HUES64 (cell line): ENCODE results near the gene RAB33B. TPM values are rescaled to one million over a fixed set of nuclear protein-coding genes. Genes with fewer than 3 reads are reported as not detected.
"Not testable (repeated sequence)": the region's sequence is repeated elsewhere in the genome, so short reads cannot be mapped to it uniquely, and the experiment has no call there.

Experiments used
- H3K27ac ChIP-seq: 2 replicates; pipeline ENCODE4 v1.7.0; 2013; ENCODE audit warnings: low read depth, low read length, inconsistent platforms
- H3K27me3 ChIP-seq: 2 replicates; pipeline ENCODE4 v1.6.1; 2013; ENCODE audit warnings: mild to moderate bottlenecking, low read length; ENCODE audit not compliant: insufficient read depth
- H3K36me3 ChIP-seq: 2 replicates; pipeline ENCODE4 v1.6.1; 2013; ENCODE audit warnings: mild to moderate bottlenecking, low read length; ENCODE audit not compliant: insufficient read depth
- H3K4me1 ChIP-seq: 2 replicates; pipeline ENCODE4 v1.6.1; 2013; ENCODE audit warnings: mild to moderate bottlenecking, low read length, moderate library complexity; ENCODE audit not compliant: insufficient read depth
- H3K4me3 ChIP-seq: 2 replicates; pipeline ENCODE4 v1.5.1; 2013; ENCODE audit warnings: mild to moderate bottlenecking, low read length, moderate library complexity
- H3K9ac ChIP-seq: 2 replicates; pipeline ENCODE4 v1.6.1; 2013; ENCODE audit warnings: mild to moderate bottlenecking, low read depth, low read length
- H3K9me3 ChIP-seq: 2 replicates; pipeline ENCODE4 v1.6.1; 2013; ENCODE audit warnings: low read depth, low read length; ENCODE audit not compliant: insufficient read depth
- WGBS: fragments of 150-250, 120-280 bp; methylation state at CpG from one replicate; pipeline ENCODE4 v1.1.7; 2013; ENCODE audit warnings: missing lambda C conversion rate; 5-methylcytosine and 5-hydroxymethylcytosine counted together
- polyA plus RNA-seq, 2 experiments: library from polyadenylated mRNA; stranded (reverse); fragments of 50-300 nt; gene quantifications; one replicate each; pipeline ENCODE4 v1.2.3, GENCODE V29; 2013

RAB33B gene
- 5.1 TPM for polyA plus RNA-seq (2013, experiment 1 of 2)
- polyA plus RNA-seq (2013, experiment 2 of 2) = 5.2 TPM

DNA sequence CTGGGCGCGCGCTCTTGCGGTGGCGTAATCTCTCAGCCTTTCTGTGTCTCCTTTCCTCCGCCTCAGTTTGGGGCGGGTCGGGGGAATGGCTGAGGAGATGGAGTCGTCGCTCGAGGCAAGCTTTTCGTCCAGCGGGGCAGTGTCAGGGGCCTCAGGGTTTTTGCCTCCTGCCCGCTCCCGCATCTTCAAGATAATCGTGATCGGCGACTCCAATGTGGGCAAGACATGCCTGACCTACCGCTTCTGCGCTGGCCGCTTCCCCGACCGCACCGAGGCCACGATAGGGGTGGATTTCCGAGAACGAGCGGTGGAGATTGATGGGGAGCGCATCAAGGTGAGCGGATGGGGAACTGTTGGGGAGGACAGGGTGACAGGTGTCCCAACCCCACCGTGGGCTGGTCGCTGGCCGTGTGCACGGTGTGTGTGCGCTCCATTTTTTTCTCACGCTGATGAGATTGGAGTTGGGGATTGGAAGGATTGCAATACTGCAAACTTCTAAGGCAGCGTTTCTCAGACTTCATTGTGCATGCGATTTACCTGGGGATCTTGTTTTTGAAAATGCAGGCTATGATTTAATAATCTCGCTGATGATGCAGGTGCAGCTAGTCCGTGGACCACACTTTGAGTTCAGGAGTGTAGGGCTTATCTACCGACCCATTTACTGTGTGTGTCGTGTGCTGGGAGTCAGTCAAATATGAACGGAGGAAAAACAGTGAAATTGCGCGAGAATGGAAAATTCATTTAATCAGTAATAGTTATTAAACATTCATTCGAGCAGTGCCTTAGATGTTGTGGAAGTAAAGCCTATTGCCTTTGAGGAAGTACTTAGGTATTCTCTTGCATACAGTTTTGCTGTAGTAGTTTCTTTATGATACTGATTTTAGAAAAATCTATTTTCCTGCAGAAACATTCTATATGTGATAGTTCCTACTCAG is at the start of gene RAB33B:
RAB33B (plus strand) TSS at position 11 of the 935 bp plus-strand sequence; CDS start at position 86, 75 bp downstream.
- Histone ChIP-seq H3K9ac (peak within 1 kb of the TSS; percentile 89), H3K27ac (peak within 1 kb of the TSS; percentile 91), H3K27me3 (no peaks in the 10 kb centered on the region), H3K4me3 (peak within 1 kb of the TSS; percentile 98), H3K4me1 (peaks cover 35% of the 10 kb centered on the region), H3K9me3 (no peaks in the 10 kb centered on the region), H3K36me3 (no peaks in the 10 kb centered on the region)
- WGBS = 4% methylated on average over 46 of the region's 46 CpGs

DNA sequence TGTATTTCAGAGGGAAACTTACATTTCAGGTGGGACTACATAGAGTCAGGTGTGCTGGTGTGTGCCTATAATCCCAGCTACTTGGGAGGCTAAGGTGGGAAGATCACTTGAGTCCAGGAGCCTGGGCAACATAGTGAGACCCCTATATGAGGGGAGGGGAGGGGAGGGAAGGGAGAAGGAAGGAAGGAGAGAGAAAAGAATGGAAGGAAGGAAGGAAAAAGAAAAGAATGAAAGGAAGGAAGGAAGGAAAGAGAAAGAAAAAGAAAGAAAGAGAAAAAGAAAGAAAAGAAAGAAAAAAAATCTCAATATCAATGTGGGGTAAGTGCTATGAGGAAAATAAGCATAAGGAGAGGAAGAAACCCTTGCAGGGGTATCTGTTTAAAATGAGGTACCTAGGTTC is 43.6 kb upstream of the RAB33B start:
- Histone ChIP-seq H3K27ac (no peak overlapping the region), H3K9me3 (0 out of 2 replicates have a peak, but pooled peaks cover 8% of the 10 kb centered on the region), H3K9ac (no peak overlapping the region), H3K4me3 (no peak overlapping the region), H3K36me3 (no peaks in the 10 kb centered on the region), H3K4me1 (no peaks in the 10 kb centered on the region), H3K27me3 (no peaks in the 10 kb centered on the region)

GRCh38 chr4:139414671-139415210 is 39.2 kb upstream of the RAB33B start:
- not testable (repeated sequence) for H3K27me3 ChIP-seq, H3K4me1 ChIP-seq, H3K27ac ChIP-seq, H3K4me3 ChIP-seq, H3K9ac ChIP-seq, H3K9me3 ChIP-seq, H3K36me3 ChIP-seq
- 96% methylated on average over 8 of the region's 8 CpGs for WGBS

DNA sequence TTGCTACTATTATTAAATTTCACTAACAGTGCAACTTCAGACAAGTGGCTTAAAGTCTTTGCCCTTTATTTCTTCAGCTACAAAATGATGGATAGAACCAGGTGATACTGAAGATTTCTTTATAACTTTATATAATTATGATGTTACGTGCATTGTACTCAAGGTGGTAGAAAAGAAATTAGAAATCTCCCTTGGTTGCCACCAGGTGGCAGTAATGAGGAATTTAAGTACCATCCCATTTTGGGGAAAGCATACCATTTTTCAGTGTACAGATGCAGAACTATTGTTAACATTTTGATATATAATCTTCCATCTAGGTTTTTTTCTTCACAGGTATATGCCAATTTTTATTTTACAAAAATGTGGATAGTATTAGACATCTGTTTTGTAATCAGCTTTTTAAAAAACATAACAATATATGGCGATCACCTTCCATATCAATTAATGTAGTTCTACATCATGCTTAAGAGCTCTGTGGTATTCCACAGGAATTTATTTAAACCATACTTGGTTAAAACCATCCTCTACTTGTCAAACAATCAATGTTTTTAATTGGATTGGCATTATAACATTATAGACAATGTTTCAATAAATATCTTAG is 37.7 kb upstream of the RAB33B start:
- no peak overlapping the region for H3K9ac ChIP-seq
- no peaks in the 10 kb centered on the region for H3K27me3 ChIP-seq
- H3K36me3 ChIP-seq = no peaks in the 10 kb centered on the region
- 0 out of 2 replicates have a peak, but pooled peaks cover 8% of the 10 kb centered on the region for H3K9me3 ChIP-seq
- H3K27ac ChIP-seq = no peak overlapping the region
- H3K4me3 ChIP-seq = no peak overlapping the region
- 90% methylated on average over 2 of the region's 2 CpGs for WGBS
- no peaks in the 10 kb centered on the region for H3K4me1 ChIP-seq

DNA sequence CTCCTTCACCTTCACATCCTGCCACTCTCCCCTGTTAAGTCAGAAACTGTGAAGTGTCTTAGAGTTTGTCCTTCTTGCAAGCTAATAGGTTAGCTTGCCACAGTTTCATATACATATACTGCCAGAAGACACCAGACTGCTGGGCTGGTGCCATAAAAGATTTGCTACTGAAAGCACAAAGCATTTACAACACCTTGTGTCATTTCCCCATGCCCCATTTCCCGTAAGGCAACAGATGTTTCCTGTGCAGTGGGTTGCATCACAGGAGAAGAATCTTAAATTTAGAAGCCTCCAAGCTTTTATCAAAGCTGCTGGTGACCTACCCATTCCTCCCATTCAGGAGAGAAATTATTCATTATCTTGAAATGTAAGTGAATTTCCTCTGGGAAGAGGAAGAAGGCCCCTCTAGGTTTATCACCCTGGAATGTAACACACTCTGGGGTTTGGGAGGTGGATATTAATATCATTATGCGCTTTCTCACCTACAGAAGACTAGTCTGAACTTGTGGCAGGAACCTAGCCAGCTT is 34.5 kb upstream of the RAB33B start:
- Histone ChIP-seq H3K4me1 (no peaks in the 10 kb centered on the region), H3K27ac (no peak overlapping the region), H3K9me3 (0 out of 2 replicates have a peak, but pooled peaks cover 5% of the 10 kb centered on the region), H3K27me3 (no peaks in the 10 kb centered on the region), H3K4me3 (no peak overlapping the region), H3K36me3 (no peaks in the 10 kb centered on the region), H3K9ac (no peak overlapping the region)
- 98% methylated on average over 2 of the region's 2 CpGs for WGBS

GRCh38 chr4:139420652-139421051 is 33.3 kb upstream of the RAB33B start:
- no peaks in the 10 kb centered on the region for H3K36me3 ChIP-seq
- no peak overlapping the region for H3K27ac ChIP-seq
- 100% methylated on average over 1 of the region's 1 CpG for WGBS
- no peaks in the 10 kb centered on the region for H3K9me3 ChIP-seq
- H3K27me3 ChIP-seq = no peaks in the 10 kb centered on the region
- H3K4me1 ChIP-seq = no peaks in the 10 kb centered on the region
- H3K9ac ChIP-seq = no peak overlapping the region
- no peak overlapping the region for H3K4me3 ChIP-seq

DNA sequence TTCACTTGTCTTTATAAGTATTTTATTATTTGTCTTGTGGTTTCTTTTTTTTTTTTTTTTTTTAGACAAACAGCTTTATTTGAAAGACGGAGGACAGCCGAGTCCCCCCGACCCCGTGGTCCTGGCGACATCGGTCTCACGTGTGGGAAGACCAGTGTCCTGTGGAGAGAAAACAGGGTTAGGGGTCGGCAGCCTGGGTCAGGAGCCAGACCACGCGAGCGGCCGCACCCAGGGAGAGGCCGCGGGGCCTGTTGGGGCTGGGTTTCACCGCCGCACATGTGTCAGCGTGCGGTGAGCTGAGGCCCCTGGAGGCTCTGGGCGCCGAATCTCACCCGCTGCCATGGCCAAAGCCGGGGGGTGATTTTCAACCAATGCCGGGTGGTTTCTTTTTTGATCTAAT is 17.8 kb upstream of the RAB33B start:
- no peak overlapping the region for H3K9ac ChIP-seq
- no peak overlapping the region for H3K4me3 ChIP-seq
- no peaks in the 10 kb centered on the region for H3K27me3 ChIP-seq
- WGBS = 97% methylated on average over 23 of the region's 23 CpGs
- H3K36me3 ChIP-seq = peaks cover 14% of the 10 kb centered on the region; the same call in 1 of the 2 replicates
- no peak overlapping the region for H3K27ac ChIP-seq
- peaks cover 14% of the 10 kb centered on the region; the same call in 1 of the 2 replicates for H3K9me3 ChIP-seq
- H3K4me1 ChIP-seq = no peaks in the 10 kb centered on the region

DNA sequence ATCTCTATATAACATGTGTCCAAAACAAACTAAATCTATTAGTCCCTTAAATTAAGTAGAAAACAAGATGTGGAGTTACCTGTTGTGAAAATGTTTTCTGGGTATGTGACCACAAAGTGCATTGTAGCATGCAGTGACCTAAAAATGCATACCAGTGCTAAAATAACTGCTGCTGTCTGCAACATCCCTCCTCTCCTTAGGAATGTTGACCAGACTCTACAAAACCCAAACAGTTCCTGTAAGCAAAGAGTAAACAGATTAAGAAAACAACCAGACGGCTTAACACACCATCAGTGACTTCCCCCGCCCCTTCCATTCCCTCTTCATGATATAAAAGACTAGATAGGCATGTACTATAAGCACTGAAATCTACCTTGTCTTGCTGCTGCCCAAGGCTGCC is 15.8 kb upstream of the RAB33B start:
- peaks cover 14% of the 10 kb centered on the region; the same call in 1 of the 2 replicates for H3K36me3 ChIP-seq
- H3K27ac ChIP-seq = no peak overlapping the region
- H3K4me3 ChIP-seq = no peak overlapping the region
- no peaks in the 10 kb centered on the region for H3K4me1 ChIP-seq
- peaks cover 14% of the 10 kb centered on the region; the same call in 1 of the 2 replicates for H3K9me3 ChIP-seq
- H3K27me3 ChIP-seq = no peaks in the 10 kb centered on the region
- WGBS = 86% methylated on average over 2 of the region's 2 CpGs
- H3K9ac ChIP-seq = no peak overlapping the region

GRCh38 chr4:139441029-139441428 is 12.9 kb upstream of the RAB33B start:
- Histone ChIP-seq H3K9me3 (peaks cover 14% of the 10 kb centered on the region; the same call in 1 of the 2 replicates), H3K4me3 (no peak overlapping the region), H3K27me3 (no peaks in the 10 kb centered on the region), H3K36me3 (peaks cover 14% of the 10 kb centered on the region; the same call in 1 of the 2 replicates), H3K27ac (no peak overlapping the region), H3K4me1 (no peaks in the 10 kb centered on the region), H3K9ac (no peak overlapping the region)
- 96% methylated on average over 4 of the region's 4 CpGs for WGBS

GRCh38 chr4:139443661-139444060 is 10.3 kb upstream of the RAB33B start:
- H3K9ac ChIP-seq = no peak overlapping the region
- H3K4me3 ChIP-seq = no peak overlapping the region
- H3K4me1 ChIP-seq = no peaks in the 10 kb centered on the region
- WGBS = 85% methylated on average over 7 of the region's 7 CpGs
- H3K27me3 ChIP-seq = no peaks in the 10 kb centered on the region
- no peak overlapping the region for H3K27ac ChIP-seq
- H3K9me3 ChIP-seq = peaks cover 3% of the 10 kb centered on the region; the same call in 1 of the 2 replicates
- no peaks in the 10 kb centered on the region for H3K36me3 ChIP-seq

DNA sequence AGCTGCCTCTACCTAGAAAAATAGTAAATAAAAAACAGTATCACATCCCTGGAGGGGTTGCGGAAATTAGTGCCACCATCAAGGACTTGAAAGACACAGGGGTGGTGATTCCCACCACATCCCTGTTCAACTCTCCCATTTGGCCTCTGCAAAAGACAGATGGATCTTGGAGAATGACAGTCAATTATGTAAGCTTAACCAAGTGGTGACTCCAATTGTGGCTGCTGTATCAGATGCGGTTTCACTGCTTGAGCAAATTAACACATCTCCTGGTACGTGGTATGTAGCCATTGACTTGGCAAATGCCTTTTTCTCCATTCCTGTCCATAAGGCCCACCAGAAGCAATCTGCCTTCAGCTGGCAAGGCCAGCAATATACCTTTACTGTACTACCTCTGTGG is 9.0 kb upstream of the RAB33B start:
- H3K4me3 ChIP-seq, H3K36me3 ChIP-seq, H3K4me1 ChIP-seq, H3K27ac ChIP-seq, H3K27me3 ChIP-seq, H3K9me3 ChIP-seq, H3K9ac ChIP-seq: not testable (repeated sequence)
- 66% methylated on average over 3 of the region's 3 CpGs for WGBS
